Muscle layer of duodenum (tissue), 2 donors: ENCODE results near the gene RPN2.

ENCODE experiments used
- H3K27ac ChIP-seq: one replicate; pipeline ENCODE4 v1.7.0; 2013; ENCODE audit warnings: mild to moderate bottlenecking, low read length
- H3K27me3 ChIP-seq: one replicate; pipeline ENCODE4 v1.7.0; 2013; ENCODE audit warnings: low read depth, mild to moderate bottlenecking, control low read depth, low read length
- H3K36me3 ChIP-seq, 2 donors: one replicate each; pipeline ENCODE4 v1.7.0; 2013; ENCODE audit warnings: low read length in 2 of 2, control low read depth in 1 of 2, mild to moderate bottlenecking in 1 of 2; ENCODE audit not compliant: insufficient read depth in 2 of 2, control insufficient read depth in 1 of 2
- H3K4me1 ChIP-seq, 2 donors: one replicate each; pipeline ENCODE4 v1.7.0; 2013; ENCODE audit warnings: low read length in 2 of 2, mild to moderate bottlenecking in 2 of 2, control low read depth in 1 of 2, moderate library complexity in 1 of 2; ENCODE audit not compliant: insufficient read depth in 2 of 2, control insufficient read depth in 1 of 2
- H3K4me3 ChIP-seq, 2 donors: one replicate each; pipeline ENCODE4 v1.7.0; 2013; ENCODE audit warnings: low read length in 2 of 2, low read depth in 1 of 2, mild to moderate bottlenecking in 1 of 2
- H3K9me3 ChIP-seq, 2 donors: one replicate each; pipeline ENCODE4 v1.7.0; 2013; ENCODE audit warnings: low read length in 2 of 2, control low read depth in 1 of 2, mild to moderate bottlenecking in 1 of 2; ENCODE audit not compliant: control insufficient read depth in 1 of 2
- donor health status: healthy.

RPN2 gene

GRCh38 chr20:37274851-37275524 is 95.9 kb downstream of the RPN2 start:
- no peaks in the 10 kb centered on the region for H3K36me3 ChIP-seq
- H3K27ac ChIP-seq: no peak overlapping the region
- no peaks in the 10 kb centered on the region for H3K27me3 ChIP-seq
- H3K4me3 ChIP-seq: no peak overlapping the region
- H3K4me1 ChIP-seq: peaks cover 5 to 7% of the 10 kb centered on the region in 2 donors
- no peaks in the 10 kb centered on the region for H3K9me3 ChIP-seq

- Histone ChIP-seq H3K27me3 (no peaks in the 10 kb centered on the region), H3K4me1 (peaks cover 5 to 7% of the 10 kb centered on the region in 2 donors), H3K4me3 (peak overlapping the region in 1 of 2 donors; percentile 28), H3K27ac (no peak overlapping the region), H3K9me3 (no peaks in the 10 kb centered on the region), H3K36me3 (no peaks in the 10 kb centered on the region)
Measured at GRCh38 chr20:37276494-37277252, 97.5 kb downstream of the RPN2 start.

- Histone ChIP-seq H3K36me3 (no peaks in the 10 kb centered on the region), H3K27me3 (no peaks in the 10 kb centered on the region), H3K4me3 (no peak overlapping the region), H3K27ac (no peak overlapping the region), H3K4me1 (peaks cover 5 to 7% of the 10 kb centered on the region in 2 donors), H3K9me3 (no peaks in the 10 kb centered on the region)
Measured at GRCh38 chr20:37277253-37277593, 98.1 kb downstream of the RPN2 start.

DNA sequence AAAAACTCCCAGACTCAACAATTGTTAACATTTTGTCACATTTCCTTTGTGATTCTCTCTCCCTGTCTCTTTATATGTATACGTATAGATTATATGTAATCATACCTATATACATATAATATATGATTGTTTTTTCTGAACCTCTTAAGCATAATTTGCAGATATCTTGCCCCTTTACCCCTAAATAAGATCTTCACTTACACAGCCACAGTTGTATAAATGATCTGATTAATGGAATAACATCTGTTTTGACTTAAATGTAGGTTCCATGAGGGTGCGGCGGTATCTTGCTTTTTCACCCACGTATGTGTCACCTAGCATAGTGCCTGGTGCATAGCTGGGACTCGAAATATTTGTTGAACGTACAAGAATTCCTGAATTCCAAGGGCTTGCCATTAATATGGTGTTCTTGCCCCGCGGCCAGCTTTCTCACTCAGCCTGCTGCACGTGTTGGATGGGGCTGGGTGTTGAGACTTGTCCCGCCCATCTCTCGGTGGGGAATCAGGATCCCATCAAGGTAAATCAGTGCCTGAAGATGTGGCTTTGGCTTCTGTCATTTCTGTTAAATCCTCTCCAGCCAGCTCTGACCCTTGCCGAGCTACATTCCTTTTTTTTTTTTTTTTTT is 99.9 kb downstream of the RPN2 start:
- Histone ChIP-seq H3K36me3 (no peaks in the 10 kb centered on the region), H3K9me3 (no peaks in the 10 kb centered on the region), H3K4me1 (peaks cover 5 to 7% of the 10 kb centered on the region in 2 donors), H3K27ac (no peak overlapping the region), H3K27me3 (no peaks in the 10 kb centered on the region), H3K4me3 (no peak overlapping the region)

- H3K27ac ChIP-seq: no peak overlapping the region
- peaks cover 5 to 7% of the 10 kb centered on the region in 2 donors for H3K4me1 ChIP-seq
- no peaks in the 10 kb centered on the region for H3K9me3 ChIP-seq
- no peaks in the 10 kb centered on the region for H3K36me3 ChIP-seq
- H3K27me3 ChIP-seq: no peaks in the 10 kb centered on the region
- no peak overlapping the region for H3K4me3 ChIP-seq
Measured at GRCh38 chr20:37279820-37280219, 100.7 kb downstream of the RPN2 start.

- H3K4me1 ChIP-seq: peaks cover 5 to 7% of the 10 kb centered on the region in 2 donors
- no peaks in the 10 kb centered on the region for H3K36me3 ChIP-seq
- H3K27me3 ChIP-seq: no peaks in the 10 kb centered on the region
- no peaks in the 10 kb centered on the region for H3K9me3 ChIP-seq
- H3K27ac ChIP-seq: no peak overlapping the region
- no peak overlapping the region for H3K4me3 ChIP-seq
Measured at GRCh38 chr20:37280403-37280802, 101.3 kb downstream of the RPN2 start.

GRCh38 chr20:37282556-37282955 is 103.4 kb downstream of the RPN2 start:
- Histone ChIP-seq H3K4me3 (no peak overlapping the region), H3K9me3 (no peaks in the 10 kb centered on the region), H3K36me3 (no peaks in the 10 kb centered on the region), H3K4me1 (no peaks in the 10 kb centered on the region), H3K27me3 (no peaks in the 10 kb centered on the region), H3K27ac (peak overlapping the region; percentile 25)

DNA sequence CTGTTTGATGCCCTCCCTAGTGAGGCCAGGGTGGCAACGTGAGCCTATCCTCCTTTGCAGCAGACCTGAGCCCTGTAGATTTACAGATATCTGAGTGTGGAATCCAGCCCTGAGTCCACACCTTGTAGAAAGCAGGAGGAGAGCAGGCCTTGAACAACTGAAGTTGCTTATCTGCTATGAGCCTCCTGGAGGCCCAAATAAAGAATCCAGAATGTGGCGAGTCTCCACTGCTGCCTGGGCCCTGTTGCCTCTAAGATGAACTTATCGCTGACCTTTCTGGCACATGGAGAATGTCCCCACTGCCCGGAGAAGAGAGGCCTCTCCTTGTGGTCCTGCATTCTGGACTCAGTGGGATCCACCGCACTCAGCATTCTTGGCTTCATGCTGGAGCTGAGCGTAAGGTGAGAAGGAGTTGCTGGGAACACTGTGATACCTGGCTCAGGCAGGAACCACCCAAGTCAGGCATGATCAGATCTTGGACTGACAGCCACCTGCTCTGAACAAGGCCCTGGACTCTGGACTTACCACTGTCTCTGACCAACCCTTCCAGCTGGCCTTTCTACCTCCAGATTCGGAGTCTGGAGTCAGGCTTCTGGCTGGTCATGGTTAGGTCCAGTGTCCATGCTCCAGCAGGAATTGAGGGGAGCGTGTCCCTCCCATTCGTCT is 104.5 kb downstream of the RPN2 start:
- H3K4me1 ChIP-seq: no peaks in the 10 kb centered on the region
- H3K9me3 ChIP-seq: no peaks in the 10 kb centered on the region
- H3K4me3 ChIP-seq: no peak overlapping the region
- H3K27ac ChIP-seq: no peak overlapping the region
- no peaks in the 10 kb centered on the region for H3K27me3 ChIP-seq
- H3K36me3 ChIP-seq: no peaks in the 10 kb centered on the region

GRCh38 chr20:37284691-37285161 is 105.6 kb downstream of the RPN2 start:
- no peaks in the 10 kb centered on the region for H3K9me3 ChIP-seq
- H3K4me1 ChIP-seq: no peaks in the 10 kb centered on the region
- H3K36me3 ChIP-seq: no peaks in the 10 kb centered on the region
- no peak overlapping the region for H3K4me3 ChIP-seq
- no peaks in the 10 kb centered on the region for H3K27me3 ChIP-seq
- no peak overlapping the region for H3K27ac ChIP-seq

DNA sequence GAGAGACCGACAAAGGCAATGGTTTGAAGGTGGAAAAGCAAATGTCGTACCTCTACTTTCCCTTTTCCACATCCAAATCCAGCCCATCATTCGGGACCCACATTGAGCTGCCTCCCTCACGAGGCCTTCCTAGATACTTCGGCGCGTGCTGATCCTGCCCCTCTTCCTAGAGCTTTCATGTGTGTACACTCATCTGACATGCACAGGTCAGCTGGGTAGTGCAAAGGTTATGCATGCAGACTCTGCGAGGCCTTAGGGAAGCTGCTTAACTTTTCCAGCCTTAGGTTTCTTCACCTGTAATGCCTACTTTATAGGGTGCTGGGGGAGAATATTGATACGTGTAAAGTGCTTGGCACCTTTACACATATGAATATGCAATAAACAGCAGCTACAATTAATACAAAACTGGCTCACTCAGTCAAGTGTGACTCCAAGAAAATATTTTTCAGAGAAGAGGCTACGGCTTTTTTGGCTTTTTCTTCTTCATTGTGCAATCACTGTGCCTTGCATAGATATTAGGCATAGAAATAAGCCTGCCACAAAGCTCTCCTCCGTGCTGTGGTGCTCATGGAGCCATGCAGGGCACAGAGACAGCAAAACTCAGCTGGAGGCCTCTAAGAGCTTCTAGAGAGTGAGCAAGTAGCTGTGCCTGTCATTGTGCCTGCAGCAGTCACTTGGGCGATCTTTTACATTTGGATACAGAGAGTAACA is 106.7 kb downstream of the RPN2 start:
- Histone ChIP-seq H3K36me3 (no peaks in the 10 kb centered on the region), H3K4me1 (peaks cover 0 to 8% of the 10 kb centered on the region in 2 donors), H3K27me3 (no peaks in the 10 kb centered on the region), H3K9me3 (no peaks in the 10 kb centered on the region), H3K27ac (no peak overlapping the region), H3K4me3 (no peak overlapping the region)
